Measurements from ENCODE around the gene SERPINC1. TPM values are rescaled to one million over a fixed set of nuclear protein-coding genes. Genes with fewer than 3 reads are reported as not detected.
A peak's percentile ranks its signal among the peaks of the same experiment; 100 is the strongest.

SERPINC1 gene
- total and polyA plus RNA-seq, 10 of the 15 experiments (the other 5 are each of a cell fraction or from before 2014, with no cell fraction given) = 0.11 to 0.44 TPM; not detected in 8

- Histone ChIP-seq H3K79me2 (ENCODE audit: control insufficient read depth, insufficient read depth, low read length) (peaks cover 44% of the 10 kb centered on the region), H2AFZ (ENCODE audit: control insufficient read depth, low read depth, low read length) (peak overlapping the region; percentile 21; the same call in 1 of the 2 replicates), H3K27ac (ENCODE audit: control insufficient read depth, insufficient read depth) (peak overlapping the region; percentile 89), H3K9ac (ENCODE audit: control insufficient read depth, insufficient read depth, low read length) (peak overlapping the region; percentile 73), H3K9me3 (replicated peaks; ENCODE audit: control insufficient read depth, insufficient read depth, low read length) (no peaks in the 10 kb centered on the region), H4K20me1 (ENCODE audit: control insufficient read depth, insufficient read depth) (no peaks in the 10 kb centered on the region), H3K4me1 (ENCODE audit: control insufficient read depth, insufficient read depth, low read length) (peaks cover 19% of the 10 kb centered on the region), H3K4me2 (ENCODE audit: control insufficient read depth, insufficient read depth) (peak overlapping the region; percentile 76), H3K27me3 (replicated peaks in 1 of 2; ENCODE audit: control insufficient read depth in 2 of 2, insufficient read depth in 2 of 2, low read length in 1 of 2) (no peaks in the 10 kb centered on the region), H3K36me3 (ENCODE audit: control insufficient read depth in 2 of 2, insufficient read depth in 2 of 2, low read length in 1 of 2) (peaks cover 4 to 26% of the 10 kb centered on the region in 2 experiments), H3K4me3 (peak overlapping the region; percentile 81)
- BruUV-seq (replicated peaks) = TSS peak; percentile 71
- ChIA-PET POLR2A (interaction anchor here (0.8 to 3.3 kb wide), 4 partner anchors 43 to 1335 kb away, joined by 3 to 17 read pairs (median 6); partner anchors contain the start of genes CENPL, DARS2 and SUCO), SMC1A (ENCODE audit: uncharacterized antibody, unreplicated experiment) (interaction anchor here (1.0 kb wide), 1 partner anchor 43 kb away, joined by 3 read pairs; no protein-coding TSS in a partner anchor), RAD21 (ENCODE audit: unreplicated experiment) (interaction anchor here (1.2 to 1.6 kb wide), 3 partner anchors 43 to 450 kb away, joined by 3 to 6 read pairs (median 4); partner anchors contain the start of genes DARS2 and PRDX6), CTCF (interaction anchor here (1.6 kb wide), 1 partner anchor 42 kb away, joined by 3 read pairs; no protein-coding TSS in a partner anchor)
- in situ Hi-C loops (cut with MboI) (no loop called here), intact Hi-C loops (cut with micrococcal nuclease; ENCODE audit: unreplicated experiment) (loop anchor here (5.0 to 10.0 kb wide), 4 partner anchors 138 to 348 kb away; partner anchors contain the start of genes RABGAP1L and RC3H1)
- DNase-seq (ENCODE audit: low read depth, low spot score) (no peak), ATAC-seq (no peak), FAIRE-seq (peak; percentile 13)
- WGBS (ENCODE audit: insufficient coverage, insufficient replicate concordance, low lambda C conversion rate, missing lambda C conversion rate) = under 1% methylated on average over 32 of the region's 32 CpGs
- TF ChIP-seq ZNF207 (IDR thresholded peaks at IDR 0.05; ENCODE audit: borderline replicate concordance) (no peak), GATAD2B (conservative IDR thresholded peaks at IDR 0.05; ENCODE audit: low read depth) (0 out of 2 replicates have a peak, but pooled peaks have one; percentile 45), BACH1 (IDR thresholded peaks at IDR 0.05; ENCODE audit: borderline replicate concordance) (no peak), NR2F1 (conservative IDR thresholded peaks at IDR 0.05) (no peak), NKRF (conservative IDR thresholded peaks at IDR 0.05) (no peak), CTCF (IDR thresholded peaks at IDR 0.05 in 2 of 3, conservative IDR thresholded peaks at IDR 0.05 in 1 of 3; ENCODE audit: control insufficient read depth in 2 of 3, extremely low read depth in 1 of 3, insufficient read depth in 1 of 3, low read depth in 3 of 3, low read length in 3 of 3) (no peak), CHD1 (IDR thresholded peaks at IDR 0.05; ENCODE audit: low read depth, low read length) (peak; percentile 91), FOXM1 (IDR thresholded peaks at IDR 0.05; ENCODE audit: low read depth, low read length) (0 out of 2 replicates have a peak, but pooled peaks have one; percentile 47), ZNF24 (IDR thresholded peaks at IDR 0.05) (no peak), WRNIP1 (IDR thresholded peaks at IDR 0.05; ENCODE audit: borderline replicate concordance, low read depth, low read length) (0 out of 2 replicates have a peak, but pooled peaks have one; percentile 76)
- TF ChIP-seq, protein P1, sequence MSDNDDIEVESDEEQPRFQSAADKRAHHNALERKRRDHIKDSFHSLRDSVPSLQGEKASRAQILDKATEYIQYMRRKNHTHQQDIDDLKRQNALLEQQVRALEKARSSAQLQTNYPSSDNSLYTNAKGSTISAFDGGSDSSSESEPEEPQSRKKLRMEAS (IDR thresholded peaks at IDR 0.05; ENCODE audit: low read depth, low read length) = peak; percentile 80
- TF ChIP-seq, protein P2, sequence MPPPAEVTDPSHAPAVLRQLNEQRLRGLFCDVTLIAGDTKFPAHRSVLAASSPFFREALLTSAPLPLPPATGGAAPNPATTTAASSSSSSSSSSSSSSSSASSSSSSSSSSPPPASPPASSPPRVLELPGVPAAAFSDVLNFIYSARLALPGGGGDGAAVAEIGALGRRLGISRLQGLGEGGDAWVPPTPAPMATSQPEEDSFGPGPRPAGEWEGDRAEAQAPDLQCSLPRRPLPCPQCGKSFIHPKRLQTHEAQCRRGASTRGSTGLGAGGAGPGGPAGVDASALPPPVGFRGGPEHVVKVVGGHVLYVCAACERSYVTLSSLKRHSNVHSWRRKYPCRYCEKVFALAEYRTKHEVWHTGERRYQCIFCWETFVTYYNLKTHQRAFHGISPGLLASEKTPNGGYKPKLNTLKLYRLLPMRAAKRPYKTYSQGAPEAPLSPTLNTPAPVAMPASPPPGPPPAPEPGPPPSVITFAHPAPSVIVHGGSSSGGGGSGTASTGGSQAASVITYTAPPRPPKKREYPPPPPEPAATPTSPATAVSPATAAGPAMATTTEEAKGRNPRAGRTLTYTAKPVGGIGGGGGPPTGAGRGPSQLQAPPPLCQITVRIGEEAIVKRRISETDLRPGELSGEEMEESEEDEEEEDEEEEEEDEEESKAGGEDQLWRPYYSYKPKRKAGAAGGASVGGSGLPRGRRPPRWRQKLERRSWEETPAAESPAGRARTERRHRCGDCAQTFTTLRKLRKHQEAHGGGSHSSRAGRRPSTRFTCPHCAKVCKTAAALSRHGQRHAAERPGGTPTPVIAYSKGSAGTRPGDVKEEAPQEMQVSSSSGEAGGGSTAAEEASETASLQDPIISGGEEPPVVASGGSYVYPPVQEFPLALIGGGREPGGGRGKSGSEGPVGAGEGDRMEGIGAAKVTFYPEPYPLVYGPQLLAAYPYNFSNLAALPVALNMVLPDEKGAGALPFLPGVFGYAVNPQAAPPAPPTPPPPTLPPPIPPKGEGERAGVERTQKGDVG (CRISPR knock-in tag; IDR thresholded peaks at IDR 0.05) = peak; percentile 29; the same call in 1 of the 2 replicates
Observed at GRCh38 chr1:173867141-173867752, 49.9 kb downstream of the SERPINC1 start.

All from GM12878 (cell line).